PFSK-1 (cell line): ENCODE measurements around the gene GAS2L2.

Experiments
- FOXP2 ChIP-seq: optimal IDR thresholded peaks from 2 replicates; pipeline ENCODE3; 2011; ENCODE audit warnings: borderline replicate concordance, control low read depth, inconsistent platforms; ENCODE audit not compliant: insufficient read depth; ENCODE audit errors: extremely low read length, extremely low read depth
- POLR2AphosphoS5 ChIP-seq: IDR thresholded peaks from 2 replicates; pipeline ENCODE4 v1.6.1; 2012; ENCODE audit warnings: low read depth, mild to moderate bottlenecking, control low read depth, low read length, moderate library complexity
- REST ChIP-seq, 2 experiments: IDR thresholded peaks; 2 replicates each; pipeline versions ENCODE4 v1.6.1 to v1.8.0; 2011 to 2012; ENCODE audit warnings: low read depth in 2 of 2, low read length in 2 of 2, control low read depth in 1 of 2, inconsistent platforms in 1 of 2, mild to moderate bottlenecking in 1 of 2, moderate library complexity in 1 of 2; ENCODE audit not compliant: insufficient read depth in 1 of 2
- SIN3A ChIP-seq: IDR thresholded peaks from 2 replicates; pipeline ENCODE4 v1.6.1; 2012; ENCODE audit warnings: mild to moderate bottlenecking, low read length, moderate library complexity, borderline replicate concordance; ENCODE audit not compliant: insufficient read depth
- TAF1 ChIP-seq: IDR thresholded peaks from 2 replicates; pipeline ENCODE4 v1.6.1; 2012; ENCODE audit warnings: low read length, control low read depth, borderline replicate concordance; ENCODE audit not compliant: insufficient read depth

GAS2L2 gene

GRCh38 chr17:35750526-35751395 lies 2.3 kb downstream of the GAS2L2 start:
- TF ChIP-seq SIN3A (no peak), FOXP2 (no peak), TAF1 (no peak), POLR2AphosphoS5 (no peak), REST (IDR thresholded peaks at IDR 0.05; ENCODE audit: insufficient read depth in 1 of 2, low read depth in 2 of 2, low read length in 2 of 2) (no peak)

- no peak for TF ChIP-seq REST (IDR thresholded peaks at IDR 0.05; ENCODE audit: insufficient read depth in 1 of 2, low read depth in 2 of 2, low read length in 2 of 2)
- no peak for TF ChIP-seq TAF1
- TF ChIP-seq FOXP2, result no peak
- TF ChIP-seq SIN3A, result no peak
- TF ChIP-seq POLR2AphosphoS5, result no peak
Observed at GRCh38 chr17:35749560-35750412, 3.3 kb downstream of the GAS2L2 start.

- TF ChIP-seq REST (IDR thresholded peaks at IDR 0.05; ENCODE audit: insufficient read depth in 1 of 2, low read depth in 2 of 2, low read length in 2 of 2), result no peak
- no peak for TF ChIP-seq POLR2AphosphoS5
- TF ChIP-seq FOXP2, result no peak
- TF ChIP-seq TAF1, result no peak
- no peak for TF ChIP-seq SIN3A
Observed at GRCh38 chr17:35748979-35749378, 4.1 kb downstream of the GAS2L2 start.

GRCh38 chr17:35748341-35748841 lies 4.6 kb downstream of the GAS2L2 start:
- no peak for TF ChIP-seq REST (IDR thresholded peaks at IDR 0.05; ENCODE audit: insufficient read depth in 1 of 2, low read depth in 2 of 2, low read length in 2 of 2)
